ENCODE data around the gene FGF7. TPM values are rescaled to one million over a fixed set of nuclear protein-coding genes. Genes with fewer than 3 reads are reported as not detected.

Gene FGF7
- total and polyA plus RNA-seq, 2 donors (not counting 1 experiment from before 2014, with no cell fraction given) = 0.10 TPM; not detected in 1

DNA sequence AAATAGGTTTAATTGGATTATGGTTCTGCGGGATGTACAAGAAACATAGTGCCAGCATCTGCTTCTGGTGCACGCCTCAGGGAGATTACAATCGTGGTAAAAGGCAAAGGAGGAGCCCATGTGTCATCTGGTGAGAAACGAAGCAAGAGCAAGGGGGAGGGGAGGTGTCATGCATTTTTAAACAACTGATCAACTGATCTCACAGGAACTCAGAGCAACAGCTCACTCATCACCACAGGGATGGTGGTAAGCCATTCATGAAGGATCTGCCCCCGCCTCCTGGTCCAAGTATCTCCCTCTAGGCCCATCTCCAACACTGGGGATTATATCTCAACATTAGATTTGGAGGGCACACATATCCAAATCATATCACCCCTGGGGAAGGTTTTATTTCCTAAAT is 42.1 kb upstream of the FGF7 start:
- Histone ChIP-seq H2AFZ (ENCODE audit: insufficient read depth, low read depth, low read length, poor library complexity, severe bottlenecking) (no peak overlapping the region), H3K9ac (ENCODE audit: low read length) (no peak overlapping the region), H3K27me3 (replicated peaks in 1 of 4; ENCODE audit: control extremely low read depth in 1 of 4, control insufficient read depth in 3 of 4, insufficient read depth in 4 of 4, low read length in 3 of 4) (no peaks in the 10 kb centered on the region), H3K4me2 (replicated peaks; ENCODE audit: low read depth, low read length, poor library complexity, severe bottlenecking) (no peak overlapping the region), H3K4me1 (ENCODE audit: control insufficient read depth in 2 of 2, insufficient read depth in 2 of 2, low read length in 2 of 2) (no peaks in the 10 kb centered on the region), H3K36me3 (replicated peaks in 1 of 2; ENCODE audit: control extremely low read depth in 1 of 2, control insufficient read depth in 1 of 2, extremely low read depth in 1 of 2, insufficient read depth in 2 of 2, low read length in 1 of 2) (no peaks in the 10 kb centered on the region), H3K79me2 (ENCODE audit: control insufficient read depth, insufficient read depth, low read length) (no peaks in the 10 kb centered on the region), H3K4me3 (ENCODE audit: control extremely low read depth in 1 of 5, extremely low read depth in 1 of 5, insufficient read depth in 1 of 5, low read depth in 2 of 5, low read length in 4 of 5) (no peak overlapping the region), H4K20me1 (ENCODE audit: control insufficient read depth, insufficient read depth, low read length, poor library complexity, severe bottlenecking) (no peaks in the 10 kb centered on the region), H3K9me3 (ENCODE audit: control extremely low read depth in 1 of 3, control insufficient read depth in 2 of 3, insufficient read depth in 1 of 3, low read length in 2 of 3) (no peaks in the 10 kb centered on the region), H3K27ac (ENCODE audit: low read length in 2 of 2) (no peak overlapping the region)
- Mint-ChIP-seq H3K4me3 (no peak overlapping the region), H3K9me3 (ENCODE audit: insufficient read depth) (no peaks in the 10 kb centered on the region), H3K27me3 (peaks cover 7% of the 10 kb centered on the region), H3K4me1 (no peaks in the 10 kb centered on the region), H3K27ac (no peak overlapping the region)
- 100% methylated on average over 3 of the region's 5 CpGs for WGBS (ENCODE audit: insufficient coverage)
- ChIA-PET CTCF (no interaction called here), POLR2A (no interaction called here)
- DNase-seq (no peak), ATAC-seq (ENCODE audit: low read depth) (no peak)
- intact Hi-C loops (cut with micrococcal nuclease) = loop anchor here (10.0 kb wide), 1 partner anchor 56 kb away; no protein-coding TSS in a partner anchor
- TF ChIP-seq EZH2 (IDR thresholded peaks at IDR 0.05; ENCODE audit: borderline replicate concordance, insufficient read depth, low read depth, low read length, poor library complexity, severe bottlenecking) = no peak
- TF ChIP-seq, protein P1, sequence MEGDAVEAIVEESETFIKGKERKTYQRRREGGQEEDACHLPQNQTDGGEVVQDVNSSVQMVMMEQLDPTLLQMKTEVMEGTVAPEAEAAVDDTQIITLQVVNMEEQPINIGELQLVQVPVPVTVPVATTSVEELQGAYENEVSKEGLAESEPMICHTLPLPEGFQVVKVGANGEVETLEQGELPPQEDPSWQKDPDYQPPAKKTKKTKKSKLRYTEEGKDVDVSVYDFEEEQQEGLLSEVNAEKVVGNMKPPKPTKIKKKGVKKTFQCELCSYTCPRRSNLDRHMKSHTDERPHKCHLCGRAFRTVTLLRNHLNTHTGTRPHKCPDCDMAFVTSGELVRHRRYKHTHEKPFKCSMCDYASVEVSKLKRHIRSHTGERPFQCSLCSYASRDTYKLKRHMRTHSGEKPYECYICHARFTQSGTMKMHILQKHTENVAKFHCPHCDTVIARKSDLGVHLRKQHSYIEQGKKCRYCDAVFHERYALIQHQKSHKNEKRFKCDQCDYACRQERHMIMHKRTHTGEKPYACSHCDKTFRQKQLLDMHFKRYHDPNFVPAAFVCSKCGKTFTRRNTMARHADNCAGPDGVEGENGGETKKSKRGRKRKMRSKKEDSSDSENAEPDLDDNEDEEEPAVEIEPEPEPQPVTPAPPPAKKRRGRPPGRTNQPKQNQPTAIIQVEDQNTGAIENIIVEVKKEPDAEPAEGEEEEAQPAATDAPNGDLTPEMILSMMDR (IDR thresholded peaks at IDR 0.05) = no peak

DNA sequence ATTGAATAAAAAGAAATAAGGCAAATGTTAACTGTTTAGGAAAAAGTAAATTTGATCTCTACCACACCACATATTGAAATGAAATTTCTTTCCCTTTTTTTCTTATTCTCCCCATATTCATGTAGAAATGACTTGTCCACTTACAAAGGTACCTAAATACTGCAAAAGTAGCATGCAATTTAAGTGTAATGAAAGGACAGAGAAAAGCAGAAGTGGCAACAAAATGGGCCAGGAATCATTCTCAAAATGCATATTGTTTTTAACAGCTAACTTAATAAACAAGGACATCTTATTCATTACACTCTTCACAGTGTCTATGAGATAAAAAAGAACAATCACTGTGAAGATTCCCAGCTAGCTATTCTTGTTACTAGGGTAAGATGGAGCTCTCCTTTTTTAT is 40.6 kb upstream of the FGF7 start:
- H3K36me3 ChIP-seq (replicated peaks in 1 of 2; ENCODE audit: control extremely low read depth in 1 of 2, control insufficient read depth in 1 of 2, extremely low read depth in 1 of 2, insufficient read depth in 2 of 2, low read length in 1 of 2) = no peaks in the 10 kb centered on the region
- H3K9ac ChIP-seq (ENCODE audit: low read length) = no peak overlapping the region
- H3K27ac ChIP-seq (ENCODE audit: low read length in 2 of 2) = no peak overlapping the region
- H3K4me3 ChIP-seq (ENCODE audit: control extremely low read depth in 1 of 5, extremely low read depth in 1 of 5, insufficient read depth in 1 of 5, low read depth in 2 of 5, low read length in 4 of 5) = no peak overlapping the region
- H2AFZ ChIP-seq (ENCODE audit: insufficient read depth, low read depth, low read length, poor library complexity, severe bottlenecking) = no peak overlapping the region
- Mint-ChIP-seq H3K9me3 (ENCODE audit: insufficient read depth) (no peaks in the 10 kb centered on the region), H3K4me3 (no peak overlapping the region), H3K4me1 (no peaks in the 10 kb centered on the region), H3K27me3 (peaks cover 7% of the 10 kb centered on the region), H3K27ac (no peak overlapping the region)
- ChIA-PET CTCF (no interaction called here), POLR2A (no interaction called here)
- H3K4me2 ChIP-seq (replicated peaks; ENCODE audit: low read depth, low read length, poor library complexity, severe bottlenecking) = no peak overlapping the region
- ATAC-seq (ENCODE audit: low read depth) (no peak), DNase-seq (no peak)
- no peak for TF ChIP-seq EZH2 (IDR thresholded peaks at IDR 0.05; ENCODE audit: borderline replicate concordance, insufficient read depth, low read depth, low read length, poor library complexity, severe bottlenecking)
- TF ChIP-seq, protein P1 (IDR thresholded peaks at IDR 0.05) = no peak
- no peaks in the 10 kb centered on the region for H3K9me3 ChIP-seq (ENCODE audit: control extremely low read depth in 1 of 3, control insufficient read depth in 2 of 3, insufficient read depth in 1 of 3, low read length in 2 of 3)
- no peaks in the 10 kb centered on the region for H3K27me3 ChIP-seq (replicated peaks in 1 of 4; ENCODE audit: control extremely low read depth in 1 of 4, control insufficient read depth in 3 of 4, insufficient read depth in 4 of 4, low read length in 3 of 4)
- intact Hi-C loops (cut with micrococcal nuclease) = loop anchor here (10.0 kb wide), 1 partner anchor 58 kb away; no protein-coding TSS in a partner anchor
- H3K79me2 ChIP-seq (ENCODE audit: control insufficient read depth, insufficient read depth, low read length) = no peaks in the 10 kb centered on the region
- H3K4me1 ChIP-seq (ENCODE audit: control insufficient read depth in 2 of 2, insufficient read depth in 2 of 2, low read length in 2 of 2) = no peaks in the 10 kb centered on the region
- H4K20me1 ChIP-seq (ENCODE audit: control insufficient read depth, insufficient read depth, low read length, poor library complexity, severe bottlenecking) = no peaks in the 10 kb centered on the region
